Body of pancreas (tissue), 4 donors: ENCODE results near the gene NDEL1. TPM values are rescaled to one million over a fixed set of nuclear protein-coding genes. Genes with fewer than 3 reads are reported as not detected.

Source experiments
- ATAC-seq: fragments of 150-250 bp; one replicate; pipeline ENCODE4 v1.9.1; 2016
- DNase-seq, 4 donors: peaks; one replicate each; pipeline ENCODE4 v3.0.0-alpha.2; 2019
- H3K27ac ChIP-seq, 4 donors: fragments of 200-600 bp; sonication (generic); 1 replicate in 3 of 4; 2 replicates in 1 of 4; pipeline versions ENCODE4 v1.5.1 to v1.6.1; 2016 to 2019; ENCODE audit warnings: mild to moderate bottlenecking in 1 of 4, mixed read lengths in 1 of 4, moderate library complexity in 1 of 4
- H3K27me3 ChIP-seq, 2 donors: fragments of 200-600 bp; sonication (generic); one replicate each; pipeline ENCODE4 v1.6.0; 2016; ENCODE audit warnings: mild to moderate bottlenecking in 1 of 2
- H3K36me3 ChIP-seq, 2 donors: fragments of 200-600 bp; sonication (generic); replicated peaks in 1 of 2; 2 replicates each; pipeline ENCODE4 v1.5.1; 2016; ENCODE audit warnings: low read depth in 2 of 2; ENCODE audit not compliant: insufficient read depth in 1 of 2
- H3K4me1 ChIP-seq: fragments of 200-600 bp; sonication (generic); one replicate; pipeline ENCODE4 v1.6.0; 2016
- H3K4me3 ChIP-seq, 2 donors: fragments of 200-600 bp; sonication (generic); 1 replicate in 1 of 2; 2 replicates in 1 of 2; pipeline ENCODE4 v1.5.1; 2016 to 2019
- H3K9me3 ChIP-seq, 3 donors: fragments of 200-600 bp; sonication (generic); 1 replicate in 2 of 3; 2 replicates in 1 of 3; pipeline ENCODE4 v1.5.1; 2016
- CTCF ChIP-seq, 7 experiments: fragments of 450-650 bp in 4 of 7; fragments of 200-600 bp in 3 of 7; sonication (generic) in 3 of 7; IDR thresholded peaks; one replicate each; pipeline ENCODE4 v1.5.1; 2016 to 2019; ENCODE audit warnings: antibody characterized with exemption in 7 of 7
- POLR2A ChIP-seq, 3 donors: fragments of 450-650 bp; IDR thresholded peaks; one replicate each; pipeline ENCODE4 v1.6.1; 2016; ENCODE audit warnings: antibody characterized with exemption in 3 of 3, mild to moderate bottlenecking in 2 of 3
- WGBS, 2 donors: methylation state at CpG; one replicate each; pipeline ENCODE4 v1.1.5; 2017; 5-methylcytosine and 5-hydroxymethylcytosine counted together
- intact Hi-C: fragments of 100-400 bp; cut with DNase I; formaldehyde crosslinking; loops from one replicate; pipeline ENCODE4 v1.15.1; 2023
- total RNA-seq, 2 donors: library from RNA; depleted of rRNA; stranded (reverse); fragments of >200 nt; gene quantifications; one replicate each; pipeline ENCODE4 v1.1.0, GENCODE V29; 2016

The NDEL1 gene
- total RNA-seq, 2 donors from 2014 or later, result 26.2 to 39.6 TPM

DNA sequence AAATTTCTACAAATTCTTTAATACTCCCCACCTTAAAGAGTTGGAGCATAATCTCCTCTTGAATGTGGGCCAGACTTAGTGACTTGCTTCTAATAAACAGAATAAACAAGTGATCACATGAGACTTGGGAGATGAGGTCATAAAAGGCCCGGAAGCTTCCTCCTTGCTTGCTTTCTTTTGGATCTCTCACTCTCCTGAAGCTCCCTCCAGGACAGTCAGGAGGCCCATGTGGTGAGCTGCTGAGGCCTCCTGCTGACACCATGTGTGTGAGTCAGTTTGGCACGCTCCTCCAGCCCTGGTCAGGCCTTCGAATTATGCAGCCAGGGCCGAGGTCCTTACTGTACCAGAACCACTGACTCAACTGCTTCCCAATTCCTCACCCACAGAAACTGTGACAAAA is 53.2 kb downstream of the NDEL1 start:
- H3K36me3 ChIP-seq, result peaks cover 0 to 5% of the 10 kb centered on the region in 2 donors
- WGBS, 2 donors, result 86 to 87% methylated on average over 4 of the region's 4 CpGs
- peak; percentile 42 for ATAC-seq

GRCh38 chr17:8489841-8490240 is 54.2 kb downstream of the NDEL1 start:
- Histone ChIP-seq H3K36me3 (peaks cover 0 to 5% of the 10 kb centered on the region in 2 donors), H3K9me3 (no peaks in the 10 kb centered on the region), H3K27me3 (no peaks in the 10 kb centered on the region), H3K27ac (no peak overlapping the region), H3K4me3 (no peak overlapping the region), H3K4me1 (no peaks in the 10 kb centered on the region)
- ATAC-seq (no peak), DNase-seq (no peak)
- intact Hi-C loops, result no loop called here
- WGBS, 2 donors, result 89 to 96% methylated on average over 3 of the region's 3 CpGs
- TF ChIP-seq POLR2A (IDR thresholded peaks at IDR 0.05) (no peak), CTCF (IDR thresholded peaks at IDR 0.05) (no peak)

More for the DNA sequence above, 53.2 kb downstream of the NDEL1 start:
- intact Hi-C loops, result no loop called here
- no peak for TF ChIP-seq CTCF (IDR thresholded peaks at IDR 0.05)
- no peak for TF ChIP-seq POLR2A (IDR thresholded peaks at IDR 0.05)
- Histone ChIP-seq H3K4me3 (no peak overlapping the region), H3K27ac (no peak overlapping the region), H3K4me1 (no peaks in the 10 kb centered on the region), H3K27me3 (no peaks in the 10 kb centered on the region), H3K9me3 (no peaks in the 10 kb centered on the region)
- DNase-seq, result peak in 2 of 4 donors; percentile 26 to 50

- Histone ChIP-seq H3K9me3 (no peaks in the 10 kb centered on the region), H3K27ac (no peak overlapping the region), H3K36me3 (peaks cover 0 to 5% of the 10 kb centered on the region in 2 donors), H3K4me1 (no peaks in the 10 kb centered on the region), H3K4me3 (no peak overlapping the region), H3K27me3 (no peaks in the 10 kb centered on the region)
- no peak for DNase-seq
- 88 to 93% methylated on average over 16 to 17 of the region's 17 CpGs for WGBS, 2 donors
- no peak for ATAC-seq
- no peak for TF ChIP-seq CTCF (IDR thresholded peaks at IDR 0.05)
- no peak for TF ChIP-seq POLR2A (IDR thresholded peaks at IDR 0.05)
- intact Hi-C loops, result no loop called here
Measured at GRCh38 chr17:8490256-8491023, 54.8 kb downstream of the NDEL1 start.

DNA sequence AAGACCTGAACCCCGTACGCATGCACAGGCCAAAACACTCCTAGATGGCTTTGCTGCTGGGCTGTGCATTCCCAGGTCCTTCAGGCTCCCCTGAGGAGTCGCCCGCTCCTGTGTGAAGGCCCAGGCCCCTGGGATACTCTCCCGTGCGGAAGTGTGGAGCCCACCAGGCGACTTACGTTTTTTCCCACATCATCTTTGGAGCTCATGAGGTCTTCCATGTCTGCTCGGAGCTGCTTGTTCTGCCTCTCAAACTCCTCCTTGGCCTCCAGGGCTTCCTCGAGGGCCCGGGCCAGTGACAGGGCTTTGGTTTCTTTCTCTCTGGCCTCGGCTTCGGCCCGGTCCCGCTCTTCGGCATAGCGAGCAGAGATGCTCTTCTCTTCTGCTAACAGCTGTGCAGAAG is 56.4 kb downstream of the NDEL1 start:
- 95 to 99% methylated on average over 17 of the region's 17 CpGs for WGBS, 2 donors
- H3K27ac ChIP-seq, result no peak overlapping the region
- intact Hi-C loops, result no loop called here
- H3K4me1 ChIP-seq, result no peaks in the 10 kb centered on the region
- DNase-seq (no peak), ATAC-seq (no peak)
- peaks cover 0 to 1% of the 10 kb centered on the region in 2 donors for H3K36me3 ChIP-seq
- H3K27me3 ChIP-seq, result no peaks in the 10 kb centered on the region
- no peak overlapping the region for H3K4me3 ChIP-seq
- no peaks in the 10 kb centered on the region for H3K9me3 ChIP-seq
- no peak for TF ChIP-seq POLR2A (IDR thresholded peaks at IDR 0.05)
- no peak for TF ChIP-seq CTCF (IDR thresholded peaks at IDR 0.05)

GRCh38 chr17:8494021-8494420 is 58.3 kb downstream of the NDEL1 start:
- no peaks in the 10 kb centered on the region for H3K4me1 ChIP-seq
- H3K27ac ChIP-seq, result no peak overlapping the region
- whole genome bisulfite sequencing, 2 donors, result 90 to 91% methylated on average over 12 of the region's 12 CpGs
- intact Hi-C loops, result no loop called here
- DNase-seq, result no peak
- H3K4me3 ChIP-seq, result no peak overlapping the region
- no peaks in the 10 kb centered on the region for H3K9me3 ChIP-seq
- no peak for TF ChIP-seq CTCF (IDR thresholded peaks at IDR 0.05)
- no peak for TF ChIP-seq POLR2A (IDR thresholded peaks at IDR 0.05)
- no peaks in the 10 kb centered on the region for H3K27me3 ChIP-seq
- H3K36me3 ChIP-seq, result no peaks in the 10 kb centered on the region
- no peak for ATAC-seq
